Fibroblast of lung (primary cell): Measurements from ENCODE around the gene DTWD2.
"Not testable (repeated sequence)": the region's sequence is repeated elsewhere in the genome, so short reads cannot be mapped to it uniquely, and the experiment has no call there.

Experiments
- EZH2 ChIP-seq: IDR thresholded peaks from 2 replicates; pipeline ENCODE4 v1.5.1; 2012; ENCODE audit warnings: low read length, control low read depth, mild to moderate bottlenecking; ENCODE audit errors: missing control alignments
- TF ChIP-seq, protein P1 (sequence below), 2 donors: IDR thresholded peaks in 1 of 2; conservative IDR thresholded peaks in 1 of 2; 1 replicate in 1 of 2; 2 replicates in 1 of 2; pipeline ENCODE4 v1.5.1; 2011 to 2012; ENCODE audit warnings: low read length in 2 of 2, control low read depth in 1 of 2, inconsistent platforms in 1 of 2, low read depth in 1 of 2, mild to moderate bottlenecking in 1 of 2

DNA sequence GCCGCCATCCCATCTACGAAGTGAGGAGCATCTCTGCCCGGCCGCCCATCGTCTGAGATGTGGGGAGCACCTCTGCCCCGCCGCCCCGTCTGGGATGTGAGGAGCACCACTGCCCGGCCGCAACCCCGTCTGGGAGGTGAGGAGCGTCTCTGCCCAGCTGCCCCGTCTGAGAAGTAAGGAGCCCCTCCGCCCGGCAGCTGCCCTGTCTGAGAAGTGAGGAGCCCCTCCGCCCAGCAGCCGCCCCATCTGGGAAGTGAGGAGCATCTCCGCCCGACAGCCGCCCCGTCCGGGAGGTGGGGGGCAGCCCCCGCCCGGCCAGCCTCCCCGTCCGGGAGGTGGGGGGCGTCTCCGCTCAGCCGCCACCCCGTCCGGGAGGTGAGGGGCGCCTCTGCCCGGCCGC is 23.4 kb downstream of the DTWD2 start:
- TF ChIP-seq EZH2 = not testable (repeated sequence)
- TF ChIP-seq, protein P1, sequence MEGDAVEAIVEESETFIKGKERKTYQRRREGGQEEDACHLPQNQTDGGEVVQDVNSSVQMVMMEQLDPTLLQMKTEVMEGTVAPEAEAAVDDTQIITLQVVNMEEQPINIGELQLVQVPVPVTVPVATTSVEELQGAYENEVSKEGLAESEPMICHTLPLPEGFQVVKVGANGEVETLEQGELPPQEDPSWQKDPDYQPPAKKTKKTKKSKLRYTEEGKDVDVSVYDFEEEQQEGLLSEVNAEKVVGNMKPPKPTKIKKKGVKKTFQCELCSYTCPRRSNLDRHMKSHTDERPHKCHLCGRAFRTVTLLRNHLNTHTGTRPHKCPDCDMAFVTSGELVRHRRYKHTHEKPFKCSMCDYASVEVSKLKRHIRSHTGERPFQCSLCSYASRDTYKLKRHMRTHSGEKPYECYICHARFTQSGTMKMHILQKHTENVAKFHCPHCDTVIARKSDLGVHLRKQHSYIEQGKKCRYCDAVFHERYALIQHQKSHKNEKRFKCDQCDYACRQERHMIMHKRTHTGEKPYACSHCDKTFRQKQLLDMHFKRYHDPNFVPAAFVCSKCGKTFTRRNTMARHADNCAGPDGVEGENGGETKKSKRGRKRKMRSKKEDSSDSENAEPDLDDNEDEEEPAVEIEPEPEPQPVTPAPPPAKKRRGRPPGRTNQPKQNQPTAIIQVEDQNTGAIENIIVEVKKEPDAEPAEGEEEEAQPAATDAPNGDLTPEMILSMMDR (conservative IDR thresholded peaks at IDR 0.05 in 1 of 2, IDR thresholded peaks at IDR 0.05 in 1 of 2; ENCODE audit: low read depth in 1 of 2, low read length in 2 of 2) = not testable (repeated sequence)
